Measurements from ENCODE around the gene GNL1.
A peak's percentile ranks its signal among the peaks of the same experiment; 100 is the strongest.
"Not testable (repeated sequence)": the region's sequence is repeated elsewhere in the genome, so short reads cannot be mapped to it uniquely, and the experiment has no call there.

The GNL1 gene

DNA sequence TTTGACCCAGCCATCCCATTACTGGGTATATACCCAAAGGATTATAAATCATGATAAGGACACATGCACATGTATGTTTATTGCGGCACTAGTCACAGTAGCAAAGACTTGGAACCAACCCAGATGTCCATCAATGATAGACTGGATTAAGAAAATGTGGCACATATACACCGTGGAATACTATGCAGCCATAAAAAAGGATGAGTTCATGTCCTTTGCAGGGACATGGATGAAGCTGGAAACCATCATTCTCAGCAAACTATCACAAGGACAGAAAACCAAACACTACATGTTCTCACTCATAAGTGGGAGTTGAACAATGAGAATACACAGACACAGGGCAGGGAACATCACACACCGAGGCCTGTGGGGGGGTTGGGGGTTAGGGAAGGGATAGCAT lies 29.8 kb downstream of the GNL1 start:
- DNase-seq: not testable (repeated sequence)

DNA sequence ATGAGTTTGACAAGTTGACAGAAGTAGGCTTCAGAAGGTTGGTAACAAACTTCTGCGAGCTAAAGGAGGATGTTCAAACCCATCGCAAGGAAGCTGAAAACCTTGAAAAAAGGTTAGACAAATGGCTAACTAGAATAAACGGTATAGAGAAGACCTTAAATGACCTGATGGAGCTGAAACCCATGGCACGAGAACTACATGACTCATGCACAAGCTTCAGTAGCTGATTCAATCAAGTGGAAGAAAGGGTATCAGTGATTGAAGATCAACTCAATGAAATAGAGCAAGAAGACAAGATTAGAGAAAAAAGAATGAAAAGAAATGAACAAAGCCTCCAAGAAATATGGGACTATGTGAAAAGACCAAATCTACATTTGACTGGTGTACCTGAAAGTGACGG lies 34.3 kb downstream of the GNL1 start:
- not testable (repeated sequence) for DNase-seq

DNA sequence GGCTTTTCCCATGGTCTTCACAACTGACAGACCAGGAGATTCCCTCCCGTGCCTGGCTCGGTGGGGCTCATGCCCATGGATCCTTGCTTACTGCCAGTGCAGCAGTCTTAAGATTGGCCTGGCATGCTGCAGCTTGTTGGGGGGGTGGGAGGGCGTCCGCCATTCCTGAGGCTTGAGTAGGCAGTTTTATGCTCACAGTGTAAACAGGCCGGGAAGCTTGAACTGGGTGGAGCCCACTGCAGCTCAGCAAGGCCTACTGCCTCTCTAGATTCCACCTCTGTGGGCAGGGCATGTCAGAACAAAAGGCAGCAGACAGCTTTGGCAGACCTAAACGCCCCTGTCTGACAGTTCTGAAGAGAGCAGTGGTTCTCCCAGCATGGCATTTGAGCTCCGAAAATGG lies 35.2 kb downstream of the GNL1 start:
- DNase-seq: not testable (repeated sequence)

DNA sequence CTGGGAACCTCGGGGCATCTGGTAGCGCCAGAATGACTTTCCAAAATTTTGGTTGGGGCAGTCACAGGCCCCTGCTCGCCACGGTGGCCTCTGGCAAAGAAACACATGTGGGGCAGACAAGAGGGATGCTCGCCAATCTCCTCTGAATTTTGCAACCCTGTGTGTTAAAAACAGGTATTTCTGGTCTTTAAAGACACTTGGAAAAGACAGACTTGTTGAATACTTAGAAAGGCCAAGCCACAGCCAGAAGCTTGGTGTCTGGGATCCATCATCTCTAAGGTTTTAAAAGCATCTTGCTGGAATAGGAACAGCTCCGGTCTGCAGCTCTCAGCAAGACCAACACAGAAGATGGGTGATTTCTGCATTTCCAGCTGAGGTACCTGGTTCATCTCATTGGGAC lies 35.8 kb downstream of the GNL1 start:
- DNase-seq: no peak

DNA sequence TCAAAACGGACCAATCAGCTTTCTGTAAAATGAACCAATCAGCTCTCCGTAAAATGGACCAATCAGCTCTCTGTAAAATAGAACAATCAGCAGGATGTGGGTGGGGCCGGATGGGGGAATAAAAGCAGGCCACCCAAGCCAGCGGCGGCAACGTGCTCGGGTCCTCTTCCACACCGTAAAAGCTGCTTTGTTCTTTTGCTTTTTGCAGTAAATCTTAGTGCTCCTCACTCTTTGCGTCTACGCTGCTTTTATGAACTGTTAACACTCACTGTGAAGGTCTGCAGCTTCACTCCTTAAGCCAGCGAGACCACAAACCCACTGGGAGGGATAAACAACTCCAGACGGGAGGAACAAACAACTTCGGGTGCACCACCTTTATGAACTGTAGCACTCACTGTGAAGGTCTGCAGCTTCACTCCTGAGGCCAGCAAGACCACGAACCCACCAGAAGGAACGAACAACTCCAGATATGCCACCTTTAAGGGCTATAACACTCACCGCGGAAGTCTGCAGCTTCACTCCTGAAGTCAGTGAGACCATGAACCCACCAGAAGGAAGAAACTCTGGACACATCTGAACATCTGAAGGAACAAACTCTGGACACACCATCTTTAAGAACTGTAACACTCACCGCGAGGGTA lies 37.7 kb downstream of the GNL1 start:
- DNase-seq: not testable (repeated sequence)

DNA sequence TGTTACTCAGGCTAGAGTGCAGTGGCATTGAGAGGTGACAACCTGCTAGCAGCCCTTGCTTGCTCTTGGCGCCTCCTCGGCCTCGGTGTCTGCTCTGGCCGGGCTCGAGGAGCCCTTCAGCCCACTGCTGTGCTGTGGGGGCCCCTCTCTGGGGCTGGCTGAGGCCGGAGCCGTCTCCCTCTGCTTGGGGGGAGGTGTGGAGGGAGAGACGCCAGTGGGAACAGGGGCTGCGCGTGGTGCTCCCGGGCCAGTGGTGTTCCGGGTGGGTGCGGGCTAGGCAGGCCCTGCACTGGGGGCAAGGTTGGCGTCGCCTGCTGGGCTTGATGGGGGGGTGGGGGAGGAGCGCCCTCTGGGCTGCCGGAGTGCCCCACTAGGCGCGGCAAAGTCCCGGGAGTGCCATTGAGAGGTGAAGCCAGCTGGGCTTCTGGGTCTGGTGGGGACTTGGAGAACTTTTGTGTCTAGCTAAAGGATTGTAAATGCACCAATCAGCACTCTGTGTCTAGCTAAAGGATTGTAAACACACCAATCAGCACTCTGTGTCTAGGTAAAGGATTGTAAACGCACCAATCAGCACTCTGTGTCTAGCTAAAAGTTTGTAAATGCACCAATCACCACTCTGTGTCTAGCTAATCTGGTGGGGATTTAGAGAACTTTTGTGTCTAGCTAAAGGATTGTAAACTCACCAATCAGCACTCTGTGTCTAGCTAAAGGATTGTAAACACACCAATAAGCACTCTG lies 38.4 kb downstream of the GNL1 start:
- DNase-seq: not testable (repeated sequence)

DNA sequence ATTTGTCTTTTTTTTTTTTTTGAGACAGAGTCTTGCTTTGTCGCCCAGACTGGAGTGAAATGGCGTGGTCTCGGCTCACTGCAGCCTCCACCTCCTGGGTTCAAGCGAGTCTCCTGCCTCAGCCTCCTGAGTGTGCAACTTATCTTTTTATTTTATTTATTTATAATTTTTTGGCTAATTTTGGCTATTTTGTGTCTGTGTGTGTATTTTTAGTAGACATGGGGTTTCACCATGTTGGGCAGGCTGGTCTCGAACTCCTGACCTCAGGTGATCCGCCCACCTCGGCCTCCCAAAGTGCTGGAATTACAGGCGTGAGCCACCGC lies 39.6 kb downstream of the GNL1 start:
- DNase-seq: not testable (repeated sequence)

DNA sequence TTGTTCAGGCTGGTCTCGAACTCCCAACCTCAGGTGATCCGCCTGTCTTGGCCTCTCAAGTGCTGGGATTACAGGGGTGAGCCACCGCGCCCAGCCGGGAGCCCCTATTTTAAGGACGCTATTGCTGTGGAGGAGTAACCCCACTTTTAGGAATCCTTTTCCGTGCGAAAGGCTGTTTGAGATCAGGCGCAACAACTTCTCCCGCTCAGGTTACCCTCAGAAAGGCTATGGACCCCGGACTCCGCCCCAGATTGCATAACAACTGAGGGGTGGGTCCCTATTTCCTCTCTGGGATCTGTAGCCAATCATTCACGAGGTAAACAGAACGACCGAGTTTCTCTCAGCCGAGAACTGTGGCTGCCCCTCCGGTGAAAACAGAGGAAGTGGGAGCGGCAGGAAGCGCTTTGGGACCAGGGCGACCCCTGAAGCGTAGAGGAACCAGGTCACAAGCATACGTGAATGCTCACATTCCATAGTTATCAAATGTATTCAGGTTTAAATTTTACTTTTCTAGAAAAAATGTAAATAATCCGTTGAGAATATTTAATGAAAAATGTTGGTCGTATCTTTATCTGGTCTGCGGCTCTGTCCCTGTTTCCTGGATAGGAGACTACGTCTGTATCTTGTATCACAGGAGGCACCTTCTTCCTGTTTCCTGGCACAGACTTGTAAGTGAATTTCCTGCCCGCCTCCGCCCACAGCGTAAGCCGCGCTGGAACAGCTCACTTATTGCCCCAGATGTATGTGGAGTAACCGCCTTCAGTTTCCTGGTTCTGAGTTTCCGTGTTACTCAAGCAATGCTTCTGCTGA lies 40.1 kb downstream of the GNL1 start:
- peak; percentile 94 for DNase-seq

DNA sequence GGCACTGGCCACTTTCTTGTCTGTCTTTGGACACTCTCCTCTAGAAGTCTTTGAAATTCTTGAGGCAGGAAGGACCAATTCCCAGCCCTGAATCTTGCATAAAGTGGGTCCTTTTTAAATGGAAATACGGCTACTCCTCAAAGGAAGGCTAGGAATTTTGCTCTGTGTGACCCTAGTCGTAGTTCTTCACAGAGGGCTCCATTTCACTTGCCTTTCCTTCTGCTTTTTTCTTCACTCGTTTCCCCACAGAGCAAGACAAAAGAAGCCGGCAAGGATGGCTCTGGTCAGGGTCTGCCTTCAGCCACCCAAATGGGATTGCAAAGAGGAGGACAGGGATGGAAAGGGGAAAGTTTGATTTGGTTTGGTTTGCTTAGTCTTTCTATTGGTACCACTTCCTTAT lies 41.2 kb downstream of the GNL1 start:
- DNase-seq: no peak

DNA sequence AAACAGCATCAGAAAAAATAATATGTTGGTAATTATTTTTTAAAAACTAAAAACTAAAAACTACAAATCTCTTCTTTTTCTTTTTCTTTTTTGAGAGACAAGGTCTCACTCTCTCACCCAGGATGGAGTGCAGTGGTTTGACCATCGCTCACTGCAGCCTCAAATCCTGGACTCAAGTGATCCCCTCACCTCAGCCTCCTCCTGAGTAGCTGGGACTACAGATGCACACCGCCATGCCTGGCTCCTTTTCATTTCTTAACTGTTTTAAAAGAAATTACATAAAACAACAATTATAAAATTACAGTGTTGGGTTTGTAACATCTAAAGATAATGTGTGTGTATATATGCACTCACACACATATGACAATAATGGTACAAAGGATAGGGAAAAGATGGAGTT lies 42.8 kb downstream of the GNL1 start:
- DNase-seq: no peak

DNA sequence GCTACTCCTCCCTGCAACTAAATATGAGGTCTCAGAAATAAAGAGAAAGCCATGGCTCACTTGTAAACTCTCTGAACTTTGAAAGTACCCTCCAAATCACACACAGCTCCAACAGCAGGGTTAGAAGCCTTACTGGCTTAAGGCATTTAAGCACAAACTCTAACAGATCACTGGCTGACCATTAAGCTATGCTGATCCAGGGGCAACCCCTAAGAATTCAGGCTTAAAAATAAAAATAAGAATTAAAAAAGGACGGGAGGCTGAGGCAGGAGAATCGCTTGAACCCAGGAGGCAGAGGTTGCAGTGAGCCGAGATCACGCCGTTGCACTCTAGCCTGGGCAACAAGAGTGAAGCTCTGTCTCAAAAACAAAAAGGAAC lies 45.1 kb downstream of the GNL1 start:
- DNase-seq: no peak

DNA sequence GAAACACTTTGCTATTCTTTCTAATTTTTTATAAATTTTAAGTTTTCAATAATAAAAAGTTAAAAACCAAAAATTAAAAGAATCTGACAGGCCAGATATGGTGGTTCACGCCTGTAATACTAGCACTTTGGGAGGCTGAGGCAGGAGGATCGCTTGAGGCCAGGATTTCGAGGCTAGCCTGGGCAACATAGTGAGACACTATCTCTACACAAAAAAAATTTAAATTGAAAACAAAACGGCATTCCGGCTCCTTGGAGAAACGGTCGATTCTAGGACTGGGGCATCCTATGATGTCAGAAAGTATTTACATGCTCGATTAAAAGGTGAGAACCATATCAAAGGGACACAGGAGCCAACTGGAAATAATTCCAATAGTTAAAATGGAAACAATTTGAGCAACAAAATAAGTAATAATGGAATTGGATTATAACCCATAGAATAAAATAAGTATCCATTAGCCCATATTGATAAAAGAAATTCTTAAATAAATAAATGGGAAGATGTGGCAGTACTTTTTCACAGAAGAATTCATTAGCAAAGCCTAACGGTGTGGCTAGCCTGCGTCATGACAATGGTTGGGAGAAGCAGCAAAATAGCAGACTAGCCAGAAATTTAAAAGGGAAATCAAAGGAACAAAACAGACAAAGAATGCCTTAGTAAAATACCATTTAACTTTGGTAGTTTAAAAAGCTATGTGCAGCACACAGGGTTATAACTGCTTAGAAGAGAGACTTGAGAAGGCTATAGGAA lies 45.7 kb downstream of the GNL1 start:
- DNase-seq: no peak

DNA sequence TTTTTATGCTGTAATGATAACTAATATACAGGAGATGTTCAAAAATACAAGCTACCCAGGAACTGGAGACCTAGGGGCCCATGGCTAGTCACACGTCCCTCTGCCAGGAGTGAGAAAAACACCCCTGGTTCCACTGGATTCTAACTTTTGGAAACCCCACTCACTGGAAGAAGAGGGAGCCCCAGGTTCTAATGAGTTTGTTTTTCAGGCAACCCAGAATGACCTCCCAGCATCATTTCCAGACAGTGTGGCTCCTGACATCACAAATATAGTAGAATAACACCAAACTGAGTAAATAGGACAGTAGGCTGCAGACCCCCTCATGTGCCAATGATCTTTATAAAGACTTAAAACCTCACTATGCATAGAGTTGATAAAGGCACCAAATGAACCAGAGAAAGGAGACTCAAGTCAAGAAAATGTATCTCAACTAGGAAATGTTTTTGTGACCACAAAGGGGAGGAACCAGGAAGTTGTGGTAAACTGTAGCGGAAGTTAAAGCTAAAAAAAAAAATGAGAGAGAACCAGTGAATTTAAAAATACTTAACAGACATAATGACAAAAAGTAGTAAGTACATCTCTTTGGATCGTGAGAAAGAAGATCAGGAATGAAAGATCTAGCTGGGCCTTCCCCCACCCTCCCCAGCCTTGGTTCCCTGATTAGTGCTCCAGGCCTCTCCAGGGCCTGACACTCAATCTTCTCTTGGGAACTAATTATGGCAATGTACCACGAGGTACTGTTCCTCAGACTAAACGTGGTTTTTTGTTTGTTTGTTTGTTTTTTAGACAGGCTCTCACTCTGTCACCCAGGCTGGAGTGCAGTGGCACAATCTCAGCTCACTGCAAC lies 47.2 kb downstream of the GNL1 start:
- peak; percentile 71 for DNase-seq

DNA sequence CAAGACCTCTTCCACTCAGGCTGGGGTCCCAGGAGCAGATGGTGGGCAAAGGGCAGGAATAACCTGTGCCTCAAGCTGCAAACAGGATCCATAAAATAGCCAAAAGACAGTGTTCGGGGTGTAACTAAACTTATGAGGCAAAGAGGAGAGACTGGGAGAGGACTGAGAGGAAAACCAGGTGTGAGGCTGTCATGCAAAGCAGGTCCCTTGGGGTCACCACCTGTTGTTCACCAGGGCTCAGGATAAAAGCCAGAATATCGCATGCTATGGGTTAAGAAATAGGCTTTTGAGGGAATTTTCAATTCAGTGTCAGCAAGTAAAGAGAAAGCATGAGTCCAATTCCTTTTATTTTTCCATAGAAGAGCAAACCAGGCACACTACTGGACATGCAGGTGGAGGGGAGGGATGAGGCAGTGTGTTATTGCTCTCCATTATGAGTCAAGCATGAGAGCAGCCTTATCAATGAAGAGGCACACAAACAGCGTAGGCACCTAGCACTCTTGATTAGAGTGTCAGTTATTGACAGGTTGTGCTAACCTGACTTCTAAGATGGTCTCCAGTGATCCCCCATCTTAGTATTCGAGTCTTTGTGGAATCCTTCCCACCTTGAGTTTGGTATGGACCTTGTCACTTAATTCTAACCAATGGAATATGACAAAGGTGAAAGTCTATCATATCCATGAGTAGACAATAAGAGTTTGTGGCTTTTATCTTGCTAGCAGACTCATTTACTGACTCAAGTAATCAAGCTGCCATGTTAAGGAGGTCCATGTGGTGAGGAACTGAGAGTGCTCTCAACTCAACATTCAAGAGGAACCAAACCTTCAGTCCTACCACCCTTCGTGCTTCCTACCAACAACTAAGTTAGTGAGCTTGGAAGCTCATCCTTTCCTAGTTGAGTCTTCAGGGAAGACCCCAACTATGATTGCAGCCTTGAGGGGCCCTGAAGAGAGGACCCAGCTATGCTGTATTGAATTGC lies 48.2 kb downstream of the GNL1 start:
- DNase-seq: peak; percentile 54

DNA sequence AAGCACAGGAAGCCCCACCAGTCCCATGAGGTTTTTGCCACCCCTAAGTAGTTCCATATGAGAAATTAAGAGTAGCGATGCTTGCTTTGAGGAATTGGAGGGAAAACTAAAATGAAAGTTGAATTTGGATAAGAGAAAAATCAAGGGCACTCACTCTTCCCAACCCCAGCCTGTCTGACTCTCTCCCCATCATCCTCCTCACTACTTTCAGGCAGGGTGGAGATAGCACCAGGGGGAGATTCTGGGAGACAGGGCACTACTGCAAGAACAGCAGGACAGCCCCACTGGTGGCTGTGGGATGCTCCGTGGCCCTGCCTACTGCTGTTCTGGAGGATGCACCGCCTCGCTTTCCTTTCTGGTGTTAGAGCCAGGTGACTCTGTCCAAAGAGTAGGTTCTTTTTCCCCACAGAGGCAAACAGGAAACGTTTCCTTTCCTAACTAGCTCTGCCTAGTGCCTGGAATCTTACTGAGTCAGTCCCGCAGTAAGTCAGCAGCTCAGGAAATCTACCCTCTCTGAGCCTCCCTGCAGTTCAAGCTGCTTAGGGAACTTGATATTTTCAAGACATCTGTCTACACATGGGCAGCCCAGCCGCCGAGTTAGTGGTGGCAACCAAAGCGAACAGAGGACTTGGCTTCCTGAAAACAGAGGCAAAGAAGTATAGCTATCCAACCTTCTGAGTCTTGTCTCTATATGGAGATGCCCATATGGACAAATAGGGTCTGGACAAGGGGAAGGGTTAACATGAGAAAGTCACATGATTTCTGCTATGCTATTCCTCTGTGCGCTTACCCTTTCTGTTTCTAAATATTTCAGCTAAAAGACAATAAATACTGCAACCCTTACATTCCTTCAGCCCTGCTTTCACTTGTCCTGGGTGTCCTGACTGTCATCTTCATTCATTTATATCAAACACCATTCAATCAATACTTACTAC lies 55.6 kb downstream of the GNL1 start:
- no peak for DNase-seq

DNA sequence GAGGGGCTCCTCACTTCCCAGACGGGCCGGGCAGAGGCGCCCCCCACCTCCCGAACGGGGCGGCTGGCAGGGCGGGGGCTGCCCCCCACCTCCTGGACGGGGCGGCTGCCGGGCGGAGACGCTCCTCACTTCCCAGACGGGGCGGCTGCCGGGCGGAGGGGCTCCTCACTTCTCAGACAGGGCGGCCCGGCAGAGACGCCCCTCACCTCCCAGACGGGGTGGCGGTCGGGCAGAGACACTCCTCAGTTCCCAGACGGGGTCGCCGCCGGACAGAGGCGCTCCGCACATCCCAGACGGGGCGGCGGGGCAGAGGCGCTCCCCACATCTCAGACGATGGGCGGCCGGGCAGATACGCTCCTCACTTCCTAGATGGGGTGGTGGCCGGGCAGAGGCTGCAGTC lies 57.6 kb downstream of the GNL1 start:
- DNase-seq: not testable (repeated sequence)

DNA sequence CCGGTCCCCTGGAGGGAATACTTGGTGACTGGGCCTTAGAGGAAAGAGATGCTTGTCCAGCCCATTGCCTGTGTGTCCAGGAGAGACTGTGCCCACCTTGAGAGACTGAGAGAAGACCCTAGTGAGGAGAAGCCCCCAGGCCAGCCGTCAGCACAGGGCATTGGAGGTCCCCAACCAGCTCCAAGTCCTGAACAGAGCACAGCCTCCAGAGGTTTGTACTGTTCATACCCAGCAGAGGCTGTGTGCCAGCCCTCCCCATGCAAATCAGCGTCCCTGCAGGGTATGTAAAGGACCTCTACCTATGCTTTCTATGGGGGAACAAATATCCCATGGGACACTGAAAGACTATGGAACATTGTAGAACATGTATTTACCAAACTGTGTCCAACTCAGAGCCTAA lies 58.6 kb downstream of the GNL1 start:
- no peak for DNase-seq

DNA sequence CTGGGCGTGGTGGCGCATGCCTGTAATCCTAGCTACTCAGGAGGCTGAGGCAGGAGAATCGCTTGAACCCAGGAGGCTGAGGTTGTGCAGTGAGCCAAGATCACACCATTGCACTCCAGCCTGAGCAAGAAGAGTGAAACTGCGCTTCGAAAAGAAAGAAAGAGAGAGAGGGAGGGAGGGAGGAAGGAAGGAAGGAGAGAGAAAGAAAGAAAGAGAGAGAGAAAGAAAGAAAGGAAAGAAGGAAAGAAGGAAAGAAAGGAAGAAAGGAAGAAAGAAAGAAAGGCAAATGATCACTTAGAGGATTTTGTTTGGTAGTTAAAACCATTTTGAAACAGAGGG lies 59.1 kb downstream of the GNL1 start:
- DNase-seq: not testable (repeated sequence)

DNA sequence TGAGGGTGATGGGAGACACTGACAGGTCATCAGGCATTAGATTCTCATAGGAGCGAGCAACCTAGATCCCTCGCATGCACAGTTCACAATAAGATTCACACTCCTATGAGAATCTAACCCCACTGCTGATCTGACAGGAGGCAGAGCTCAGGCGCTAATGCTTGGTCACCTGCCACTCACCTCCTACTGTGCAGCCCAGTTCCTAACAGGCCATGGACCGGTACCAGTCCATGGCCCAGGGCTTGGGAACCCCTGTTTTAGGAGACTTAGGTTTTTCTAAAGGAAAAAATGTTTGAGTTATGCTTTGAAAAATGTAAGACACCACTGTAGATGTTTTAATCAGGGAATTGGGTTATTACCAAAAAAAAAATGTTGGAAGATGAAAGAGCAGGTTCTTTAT lies 60.3 kb downstream of the GNL1 start:
- no peak for DNase-seq

DNA sequence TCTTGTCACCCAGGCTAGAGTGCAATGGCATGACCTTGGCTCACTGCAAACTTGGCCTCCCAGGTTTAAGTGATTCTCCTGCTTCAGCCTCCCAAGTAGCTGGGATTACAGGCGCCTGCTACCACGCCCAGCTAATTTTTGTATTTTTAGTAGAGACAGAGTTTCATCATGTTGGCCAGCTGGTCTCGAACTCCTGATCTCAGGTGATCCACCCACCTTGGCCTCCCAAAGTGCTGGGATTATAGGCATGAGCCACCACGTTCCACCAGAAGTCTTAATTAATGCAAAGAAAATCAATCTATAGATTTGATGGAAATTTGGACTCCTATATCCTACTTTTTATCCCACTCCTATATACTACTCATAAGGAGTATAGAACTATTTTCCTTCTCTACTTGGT lies 61.2 kb downstream of the GNL1 start:
- DNase-seq: not testable (repeated sequence)
